HG02870 (cell line): ENCODE data around the gene DPCD.
"Not testable (repeated sequence)": the region's sequence is repeated elsewhere in the genome, so short reads cannot be mapped to it uniquely, and the experiment has no call there.

Experiments
- ATAC-seq: cut with Tn5 transposase; IDR thresholded peaks from one replicate; pipeline ENCODE4 v1.9.1; 2021; ENCODE audit warnings: mild to moderate bottlenecking, moderate library complexity; ENCODE audit not compliant: unreplicated experiment

Gene DPCD

GRCh38 chr10:101579516-101579870 lies 8.6 kb upstream of the DPCD start:
- no peak for ATAC-seq

GRCh38 chr10:101580486-101581399 lies 7.4 kb upstream of the DPCD start:
- ATAC-seq: no peak

- ATAC-seq: no peak
Observed at GRCh38 chr10:101585841-101586240, 2.3 kb upstream of the DPCD start.

GRCh38 chr10:101588879-101589278 lies 758 bp downstream of the DPCD start:
- ATAC-seq: no peak

GRCh38 chr10:101593331-101593730 lies 5.2 kb downstream of the DPCD start:
- ATAC-seq: not testable (repeated sequence)

- ATAC-seq: no peak
Observed at GRCh38 chr10:101595591-101596433, 7.7 kb downstream of the DPCD start.

GRCh38 chr10:101597091-101597900 lies 9.2 kb downstream of the DPCD start:
- ATAC-seq: no peak

GRCh38 chr10:101601541-101601940 lies 13.4 kb downstream of the DPCD start:
- ATAC-seq: no peak

- peak; percentile 50 for ATAC-seq
Observed at GRCh38 chr10:101602761-101603398, 14.8 kb downstream of the DPCD start.

GRCh38 chr10:101607124-101607523 lies 19.0 kb downstream of the DPCD start:
- no peak for ATAC-seq

GRCh38 chr10:101609481-101609880 lies 21.4 kb downstream of the DPCD start:
- no peak for ATAC-seq

GRCh38 chr10:101611096-101611905 lies 23.2 kb downstream of the DPCD start:
- no peak for ATAC-seq

GRCh38 chr10:101612086-101612485 lies 24.0 kb downstream of the DPCD start:
- ATAC-seq: no peak

GRCh38 chr10:101612872-101613271 lies 24.8 kb downstream of the DPCD start:
- no peak for ATAC-seq

GRCh38 chr10:101613646-101614045 lies 25.5 kb downstream of the DPCD start:
- no peak for ATAC-seq

GRCh38 chr10:101614663-101615524 lies 26.8 kb downstream of the DPCD start:
- ATAC-seq: no peak

GRCh38 chr10:101615525-101616116 lies 27.5 kb downstream of the DPCD start:
- ATAC-seq: no peak

GRCh38 chr10:101616415-101617101 lies 28.4 kb downstream of the DPCD start:
- no peak for ATAC-seq
